Natural killer cell (primary cell): Measurements from ENCODE around the gene PROK1. TPM values are rescaled to one million over a fixed set of nuclear protein-coding genes. Genes with fewer than 3 reads are reported as not detected.

Experiments used
- ATAC-seq, 3 donors: fragments of 150-1000 bp in 2 of 3; fragments of 200-7000 bp in 1 of 3; cut with Tn5 transposase; 1 replicate in 1 of 3; 2 replicates in 2 of 3; pipeline ENCODE4 v1.10.0; 2021; ENCODE audit warnings: mild to moderate bottlenecking in 2 of 3, moderate library complexity in 2 of 3
- DNase-seq, 2 donors: peaks; one replicate each; pipeline versions ENCODE4 v3.0.0 to v3.0.0-alpha.2; 2013 to 2021; ENCODE audit warnings: mixed read lengths in 1 of 2
- H3K27ac ChIP-seq: one replicate; pipeline ENCODE4 v1.5.1; 2013; ENCODE audit warnings: mild to moderate bottlenecking, low read length
- H3K27me3 ChIP-seq: one replicate; pipeline ENCODE4 v1.6.1; 2013; ENCODE audit warnings: low read length; ENCODE audit not compliant: control insufficient read depth, insufficient read depth
- H3K36me3 ChIP-seq: one replicate; pipeline ENCODE4 v1.6.1; 2013; ENCODE audit warnings: low read length; ENCODE audit not compliant: control insufficient read depth, insufficient read depth
- H3K4me1 ChIP-seq: one replicate; pipeline ENCODE4 v1.6.1; 2013; ENCODE audit warnings: low read length; ENCODE audit not compliant: control insufficient read depth, insufficient read depth
- H3K4me3 ChIP-seq: one replicate; pipeline ENCODE4 v1.5.1; 2013; ENCODE audit warnings: low read length
- H3K9me3 ChIP-seq: one replicate; pipeline ENCODE4 v1.6.1; 2013; ENCODE audit warnings: low read length; ENCODE audit not compliant: control insufficient read depth, insufficient read depth
- H3K27ac Mint-ChIP-seq, 2 donors: one replicate each; pipeline ENCODE4 v1.8.0; 2022; ENCODE audit warnings: mild to moderate bottlenecking in 2 of 2, mixed read lengths in 2 of 2, moderate library complexity in 1 of 2
- H3K27me3 Mint-ChIP-seq, 2 donors: one replicate each; pipeline ENCODE4 v1.8.0; 2022; ENCODE audit warnings: low read depth in 2 of 2, mixed read lengths in 2 of 2
- H3K36me3 Mint-ChIP-seq: one replicate; pipeline ENCODE4 v1.8.0; 2022; ENCODE audit warnings: mixed read lengths
- H3K4me1 Mint-ChIP-seq, 2 donors: one replicate each; pipeline ENCODE4 v1.8.0; 2022; ENCODE audit warnings: mixed read lengths in 2 of 2
- H3K4me3 Mint-ChIP-seq: one replicate; pipeline ENCODE4 v1.8.0; 2022; ENCODE audit warnings: mild to moderate bottlenecking, moderate library complexity, mixed read lengths
- H3K9me3 Mint-ChIP-seq, 2 donors: one replicate each; pipeline ENCODE4 v1.8.0; 2022; ENCODE audit warnings: mixed read lengths in 2 of 2
- CTCF ChIP-seq: fragments of 200-600 bp; IDR thresholded peaks from one replicate; pipeline ENCODE4 v1.8.0; 2022; ENCODE audit warnings: antibody characterized with exemption
- WGBS: methylation state at CpG from one replicate; pipeline ENCODE4 v1.1.7; 2013; ENCODE audit warnings: missing lambda C conversion rate; ENCODE audit not compliant: insufficient coverage; 5-methylcytosine and 5-hydroxymethylcytosine counted together
- intact Hi-C: fragments of 100-400 bp; cut with micrococcal nuclease; formaldehyde crosslinking; loops from one replicate; pipeline ENCODE4 v1.14.2; 2022
- total RNA-seq, 4 donors: library from RNA; stranded (reverse); fragments of 120-200 nt in 1 of 4; gene quantifications; one replicate each; pipeline versions ENCODE4 v1.2.3 to v1.2.4, GENCODE V29; 2013 to 2022

PROK1 gene
- total RNA-seq, 3 donors from 2014 or later (not counting 1 experiment from before 2014, with no cell fraction given): not detected

DNA sequence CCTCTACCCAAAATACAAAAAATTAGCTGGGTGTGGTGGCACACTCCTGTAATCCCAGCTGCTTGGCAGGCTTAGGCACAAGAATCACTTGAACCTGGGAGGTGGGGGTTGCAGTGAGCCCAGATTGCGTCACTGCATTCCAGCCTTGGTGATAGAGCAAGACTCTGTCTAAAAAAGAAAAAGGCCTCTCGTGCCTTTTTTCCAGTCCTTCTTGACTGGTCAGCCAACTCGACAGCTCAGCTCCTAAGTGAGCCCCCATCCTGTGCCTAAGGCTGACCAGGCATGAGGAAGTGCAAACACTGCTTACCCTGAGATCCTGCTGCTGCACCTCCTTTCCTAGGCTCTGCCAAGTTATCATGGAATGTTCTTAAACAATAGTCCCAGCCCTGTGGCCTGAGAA lies 10.1 kb upstream of the PROK1 start:
- no peak overlapping the region for H3K27ac ChIP-seq
- no peaks in the 10 kb centered on the region for H3K4me1 ChIP-seq
- DNase-seq: no peak
- no peak for ATAC-seq
- H3K9me3 ChIP-seq: no peaks in the 10 kb centered on the region
- intact Hi-C loops: no loop called here
- 65% methylated on average over 3 of the region's 3 CpGs for WGBS
- no peak for TF ChIP-seq CTCF
- Mint-ChIP-seq H3K27ac (no peak overlapping the region), H3K4me1 (no peaks in the 10 kb centered on the region), H3K9me3 (no peaks in the 10 kb centered on the region), H3K27me3 (peaks cover 0 to 8% of the 10 kb centered on the region in 2 donors), H3K36me3 (no peaks in the 10 kb centered on the region), H3K4me3 (no peak overlapping the region)
- no peak overlapping the region for H3K4me3 ChIP-seq
- H3K36me3 ChIP-seq: no peaks in the 10 kb centered on the region
- no peaks in the 10 kb centered on the region for H3K27me3 ChIP-seq

GRCh38 chr1:110441888-110442287 lies 9.1 kb upstream of the PROK1 start:
- Histone ChIP-seq H3K4me3 (no peak overlapping the region), H3K4me1 (no peaks in the 10 kb centered on the region), H3K27me3 (no peaks in the 10 kb centered on the region), H3K9me3 (no peaks in the 10 kb centered on the region), H3K36me3 (no peaks in the 10 kb centered on the region), H3K27ac (no peak overlapping the region)
- no peaks in the 10 kb centered on the region for H3K4me1 Mint-ChIP-seq
- H3K9me3 Mint-ChIP-seq: no peaks in the 10 kb centered on the region
- intact Hi-C loops: no loop called here
- ATAC-seq (no peak), DNase-seq (no peak)
- no peak for TF ChIP-seq CTCF
- H3K27me3 Mint-ChIP-seq: peaks cover 0 to 8% of the 10 kb centered on the region in 2 donors
- H3K27ac Mint-ChIP-seq: no peak overlapping the region
- no peaks in the 10 kb centered on the region for H3K36me3 Mint-ChIP-seq
- H3K4me3 Mint-ChIP-seq: no peak overlapping the region

DNA sequence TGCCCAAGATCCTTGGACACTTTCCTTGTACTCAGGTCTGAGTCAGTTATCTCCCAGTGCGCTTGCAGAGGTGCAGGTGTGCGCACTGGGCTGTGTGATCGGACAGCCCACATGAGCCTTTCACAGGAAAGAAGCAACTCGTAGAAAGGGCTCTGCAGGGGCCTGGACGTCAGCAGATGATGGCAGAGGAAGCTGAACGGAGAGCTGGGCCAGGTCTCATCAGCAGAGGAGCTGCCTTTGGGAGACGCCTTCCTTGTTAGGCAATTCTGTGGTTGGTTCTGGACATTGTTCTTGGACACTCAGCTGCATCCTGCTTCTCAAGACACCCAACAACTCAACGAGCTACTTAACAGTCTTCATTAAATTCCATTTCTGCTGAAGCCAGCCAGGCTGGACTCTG lies 7.5 kb upstream of the PROK1 start:
- Mint-ChIP-seq H3K36me3 (no peaks in the 10 kb centered on the region), H3K4me3 (no peak overlapping the region), H3K9me3 (no peaks in the 10 kb centered on the region), H3K27me3 (peaks cover 0 to 11% of the 10 kb centered on the region in 2 donors), H3K27ac (no peak overlapping the region), H3K4me1 (no peaks in the 10 kb centered on the region)
- intact Hi-C loops: no loop called here
- H3K4me3 ChIP-seq: no peak overlapping the region
- 84% methylated on average over 8 of the region's 8 CpGs for WGBS
- no peaks in the 10 kb centered on the region for H3K36me3 ChIP-seq
- no peaks in the 10 kb centered on the region for H3K4me1 ChIP-seq
- DNase-seq (no peak), ATAC-seq (no peak)
- no peaks in the 10 kb centered on the region for H3K9me3 ChIP-seq
- no peaks in the 10 kb centered on the region for H3K27me3 ChIP-seq
- TF ChIP-seq CTCF: no peak
- no peak overlapping the region for H3K27ac ChIP-seq

- Histone ChIP-seq H3K36me3 (no peaks in the 10 kb centered on the region), H3K27ac (no peak overlapping the region), H3K4me3 (no peak overlapping the region), H3K27me3 (no peaks in the 10 kb centered on the region), H3K4me1 (no peaks in the 10 kb centered on the region), H3K9me3 (no peaks in the 10 kb centered on the region)
- Mint-ChIP-seq H3K27ac (no peak overlapping the region), H3K27me3 (peaks cover 0 to 11% of the 10 kb centered on the region in 2 donors), H3K9me3 (no peaks in the 10 kb centered on the region), H3K4me1 (no peaks in the 10 kb centered on the region), H3K4me3 (no peak overlapping the region), H3K36me3 (no peaks in the 10 kb centered on the region)
- 75% methylated on average over 8 of the region's 8 CpGs for WGBS
- no peak for TF ChIP-seq CTCF
- ATAC-seq (no peak), DNase-seq (no peak)
- intact Hi-C loops: no loop called here
Observed at GRCh38 chr1:110444561-110444960, 6.4 kb upstream of the PROK1 start.
